Body of pancreas (tissue), 4 donors: ENCODE measurements around the gene DMXL2. TPM values are rescaled to one million over a fixed set of nuclear protein-coding genes. Genes with fewer than 3 reads are reported as not detected.

Experiments used
- ATAC-seq: fragments of 150-250 bp; one replicate; pipeline ENCODE4 v1.9.1; 2016
- DNase-seq, 4 donors: peaks; one replicate each; pipeline ENCODE4 v3.0.0-alpha.2; 2019
- H3K27ac ChIP-seq, 4 donors: fragments of 200-600 bp; sonication (generic); 1 replicate in 3 of 4; 2 replicates in 1 of 4; pipeline versions ENCODE4 v1.5.1 to v1.6.1; 2016 to 2019; ENCODE audit warnings: mild to moderate bottlenecking in 1 of 4, mixed read lengths in 1 of 4, moderate library complexity in 1 of 4
- H3K27me3 ChIP-seq, 2 donors: fragments of 200-600 bp; sonication (generic); one replicate each; pipeline ENCODE4 v1.6.0; 2016; ENCODE audit warnings: mild to moderate bottlenecking in 1 of 2
- H3K36me3 ChIP-seq, 2 donors: fragments of 200-600 bp; sonication (generic); replicated peaks in 1 of 2; 2 replicates each; pipeline ENCODE4 v1.5.1; 2016; ENCODE audit warnings: low read depth in 2 of 2; ENCODE audit not compliant: insufficient read depth in 1 of 2
- H3K4me1 ChIP-seq: fragments of 200-600 bp; sonication (generic); one replicate; pipeline ENCODE4 v1.6.0; 2016
- H3K4me3 ChIP-seq, 2 donors: fragments of 200-600 bp; sonication (generic); 1 replicate in 1 of 2; 2 replicates in 1 of 2; pipeline ENCODE4 v1.5.1; 2016 to 2019
- H3K9me3 ChIP-seq, 3 donors: fragments of 200-600 bp; sonication (generic); 1 replicate in 2 of 3; 2 replicates in 1 of 3; pipeline ENCODE4 v1.5.1; 2016
- POLR2A ChIP-seq, 3 donors: fragments of 450-650 bp; IDR thresholded peaks; one replicate each; pipeline ENCODE4 v1.6.1; 2016; ENCODE audit warnings: antibody characterized with exemption in 3 of 3, mild to moderate bottlenecking in 2 of 3
- WGBS, 2 donors: methylation state at CpG; one replicate each; pipeline ENCODE4 v1.1.5; 2017; 5-methylcytosine and 5-hydroxymethylcytosine counted together
- intact Hi-C: fragments of 100-400 bp; cut with DNase I; formaldehyde crosslinking; loops from one replicate; pipeline ENCODE4 v1.15.1; 2023
- total RNA-seq, 2 donors: library from RNA; depleted of rRNA; stranded (reverse); fragments of >200 nt; gene quantifications; one replicate each; pipeline ENCODE4 v1.1.0, GENCODE V29; 2016
- TF ChIP-seq, protein P1 (sequence below), 7 experiments: fragments of 450-650 bp in 4 of 7; fragments of 200-600 bp in 3 of 7; sonication (generic) in 3 of 7; IDR thresholded peaks; one replicate each; pipeline ENCODE4 v1.5.1; 2016 to 2019; ENCODE audit warnings: antibody characterized with exemption in 7 of 7

The DMXL2 gene
- total RNA-seq, 2 donors from 2014 or later: 34.8 to 48.1 TPM

DNA sequence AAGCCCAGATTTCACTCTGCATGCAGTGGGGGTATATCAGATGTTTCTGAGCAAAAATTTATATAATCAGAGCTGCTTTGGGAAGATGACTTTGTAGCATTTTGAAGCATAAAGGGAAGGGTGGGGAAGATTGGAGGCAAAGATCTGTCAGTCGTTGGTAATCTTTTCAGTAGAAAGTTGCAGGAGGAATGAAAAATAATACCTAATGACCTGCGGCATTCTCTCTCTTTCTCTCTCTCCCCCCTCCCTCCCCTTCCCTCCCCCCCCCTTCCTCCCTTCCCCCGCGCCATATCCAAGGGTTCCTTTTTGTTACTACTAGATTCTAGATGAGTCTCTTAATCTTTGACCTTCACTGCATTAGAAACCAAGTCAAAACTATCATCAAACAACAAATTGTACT is 1.5 kb upstream of the DMXL2 start:
- DNase-seq: no peak
- intact Hi-C loops: no loop called here
- 63 to 77% methylated on average over 4 of the region's 4 CpGs for WGBS, 2 donors
- H3K27ac ChIP-seq: peak overlapping the region in 1 of 4 donors; percentile 85
- no peaks in the 10 kb centered on the region for H3K9me3 ChIP-seq
- H3K27me3 ChIP-seq: no peaks in the 10 kb centered on the region
- no peaks in the 10 kb centered on the region for H3K36me3 ChIP-seq
- H3K4me1 ChIP-seq: peaks cover 13% of the 10 kb centered on the region
- TF ChIP-seq, protein P1, sequence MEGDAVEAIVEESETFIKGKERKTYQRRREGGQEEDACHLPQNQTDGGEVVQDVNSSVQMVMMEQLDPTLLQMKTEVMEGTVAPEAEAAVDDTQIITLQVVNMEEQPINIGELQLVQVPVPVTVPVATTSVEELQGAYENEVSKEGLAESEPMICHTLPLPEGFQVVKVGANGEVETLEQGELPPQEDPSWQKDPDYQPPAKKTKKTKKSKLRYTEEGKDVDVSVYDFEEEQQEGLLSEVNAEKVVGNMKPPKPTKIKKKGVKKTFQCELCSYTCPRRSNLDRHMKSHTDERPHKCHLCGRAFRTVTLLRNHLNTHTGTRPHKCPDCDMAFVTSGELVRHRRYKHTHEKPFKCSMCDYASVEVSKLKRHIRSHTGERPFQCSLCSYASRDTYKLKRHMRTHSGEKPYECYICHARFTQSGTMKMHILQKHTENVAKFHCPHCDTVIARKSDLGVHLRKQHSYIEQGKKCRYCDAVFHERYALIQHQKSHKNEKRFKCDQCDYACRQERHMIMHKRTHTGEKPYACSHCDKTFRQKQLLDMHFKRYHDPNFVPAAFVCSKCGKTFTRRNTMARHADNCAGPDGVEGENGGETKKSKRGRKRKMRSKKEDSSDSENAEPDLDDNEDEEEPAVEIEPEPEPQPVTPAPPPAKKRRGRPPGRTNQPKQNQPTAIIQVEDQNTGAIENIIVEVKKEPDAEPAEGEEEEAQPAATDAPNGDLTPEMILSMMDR (IDR thresholded peaks at IDR 0.05): no peak
- TF ChIP-seq POLR2A (IDR thresholded peaks at IDR 0.05): no peak
- no peak for ATAC-seq
- H3K4me3 ChIP-seq: no peak overlapping the region

DNA sequence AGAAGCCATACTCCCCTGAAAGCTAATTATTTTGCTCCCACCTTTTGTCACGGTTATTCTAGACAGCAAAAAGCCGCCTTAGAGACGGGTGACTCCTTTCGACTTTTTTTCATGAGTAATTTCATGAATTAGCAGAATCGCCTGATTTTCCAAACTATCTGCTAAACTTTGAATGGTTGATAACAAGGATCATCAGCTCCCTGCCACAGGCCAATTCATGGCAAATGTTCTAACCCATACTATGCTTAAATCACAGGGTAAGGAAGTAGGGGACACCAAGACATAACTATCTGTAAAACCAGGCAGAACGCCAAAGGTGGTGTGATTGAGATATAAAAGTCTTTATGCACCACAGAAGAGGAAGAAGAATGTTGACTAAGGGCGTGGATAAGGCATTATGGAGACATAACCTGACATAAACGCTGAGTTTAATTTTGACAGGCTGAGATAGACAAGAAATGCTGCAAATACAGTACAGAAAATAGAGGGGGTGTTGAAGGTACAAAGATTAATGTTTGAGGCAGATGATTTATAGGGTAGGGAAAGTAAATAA is 891 bp upstream of the DMXL2 start:
- Histone ChIP-seq H3K4me1 (peaks cover 13% of the 10 kb centered on the region), H3K4me3 (peak overlapping the region; percentile 74 to 84), H3K27ac (peak overlapping the region; percentile 46 to 85 (median 76)), H3K9me3 (no peaks in the 10 kb centered on the region), H3K36me3 (no peaks in the 10 kb centered on the region), H3K27me3 (no peaks in the 10 kb centered on the region)
- WGBS, 2 donors: 5 to 6% methylated on average over 8 of the region's 8 CpGs
- intact Hi-C loops: no loop called here
- ATAC-seq (no peak), DNase-seq (peak in 1 of 4 donors; percentile 34)
- TF ChIP-seq POLR2A (IDR thresholded peaks at IDR 0.05): no peak
- TF ChIP-seq, protein P1 (IDR thresholded peaks at IDR 0.05): no peak

DNA sequence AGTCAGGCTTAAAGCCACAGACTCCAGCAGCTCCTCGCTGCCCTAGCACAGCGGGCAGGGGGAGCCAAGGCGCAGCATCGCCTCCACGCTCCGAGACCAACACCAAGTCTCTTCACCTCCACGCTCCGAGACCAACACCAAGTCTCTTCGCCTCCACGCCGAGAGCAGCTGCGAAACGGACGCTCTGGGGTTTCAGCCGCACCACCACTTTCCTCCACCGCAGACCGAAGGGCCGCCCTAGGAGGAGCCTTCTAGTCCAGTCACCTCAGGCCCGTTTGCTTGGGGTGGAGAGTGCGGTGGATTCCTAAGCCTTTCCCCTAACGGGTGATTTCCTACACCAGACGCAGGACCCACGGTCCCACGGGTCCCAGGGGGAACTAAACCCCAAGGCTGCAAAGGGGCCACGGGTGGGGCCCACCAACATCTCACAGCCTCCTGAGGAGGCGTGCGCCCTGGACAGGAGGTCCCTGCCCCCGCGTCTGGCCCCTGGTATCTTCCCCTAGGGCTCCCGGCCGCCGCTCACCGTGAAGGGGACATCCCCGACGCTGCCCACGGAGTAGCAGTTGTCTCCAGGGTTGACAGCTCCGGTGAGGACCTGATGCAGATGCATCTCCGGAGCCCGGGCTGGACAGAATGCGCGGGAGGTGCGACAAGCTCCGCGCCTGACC is 501 bp downstream of the DMXL2 start:
- Histone ChIP-seq H3K27ac (peak overlapping the region; percentile 52 to 85 (median 76)), H3K4me1 (peaks cover 13% of the 10 kb centered on the region), H3K4me3 (peak overlapping the region; percentile 74 to 84), H3K36me3 (no peaks in the 10 kb centered on the region), H3K27me3 (no peaks in the 10 kb centered on the region), H3K9me3 (no peaks in the 10 kb centered on the region)
- intact Hi-C loops: no loop called here
- DNase-seq: peak; percentile 48 to 52 (median 50)
- ATAC-seq: peak; percentile 37
- 0 to 1% methylated on average over 6 to 43 of the region's 44 CpGs for WGBS, 2 donors
- TF ChIP-seq, protein P1 (IDR thresholded peaks at IDR 0.05): peak in 2 of 7 experiments; percentile 1 to 12
- TF ChIP-seq POLR2A (IDR thresholded peaks at IDR 0.05): no peak

DNA sequence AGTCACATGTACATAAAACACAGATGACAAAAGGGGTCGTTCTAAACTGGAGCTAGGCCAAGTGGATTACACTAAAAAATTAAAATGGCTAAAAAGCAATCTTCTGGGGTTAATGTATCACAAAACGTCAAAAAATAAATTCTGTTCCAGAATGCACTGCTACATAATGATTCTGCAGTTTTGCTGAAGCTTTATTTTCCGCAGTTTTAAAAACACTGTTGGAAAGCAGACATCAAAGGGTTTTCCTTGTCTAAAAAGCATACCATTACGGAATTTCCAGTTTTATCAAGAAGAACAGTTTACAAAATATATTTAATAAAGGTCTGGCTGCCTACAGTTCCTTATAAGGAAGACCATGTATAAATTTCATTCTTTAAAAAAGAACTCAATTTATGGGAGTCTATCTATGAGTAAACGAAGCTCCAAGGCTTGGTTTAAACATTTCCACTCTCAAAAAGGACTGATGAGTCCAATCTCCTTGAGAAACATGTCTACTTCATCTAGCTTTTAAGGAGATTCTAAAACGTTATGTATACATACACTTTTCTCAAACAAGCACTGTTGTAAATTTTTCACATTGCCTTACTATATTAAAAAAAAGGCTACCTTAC is 1.3 kb downstream of the DMXL2 start:
- Histone ChIP-seq H3K27ac (peak overlapping the region in 1 of 4 donors; percentile 85), H3K36me3 (no peaks in the 10 kb centered on the region), H3K4me3 (no peak overlapping the region), H3K27me3 (no peaks in the 10 kb centered on the region), H3K9me3 (no peaks in the 10 kb centered on the region), H3K4me1 (peaks cover 13% of the 10 kb centered on the region)
- intact Hi-C loops: no loop called here
- WGBS, 2 donors: 25 to 37% methylated on average over 6 of the region's 6 CpGs
- no peak for TF ChIP-seq POLR2A (IDR thresholded peaks at IDR 0.05)
- TF ChIP-seq, protein P1 (IDR thresholded peaks at IDR 0.05): no peak
- ATAC-seq: no peak
- no peak for DNase-seq
